Occipital lobe (tissue), 2 donors: ENCODE data around the gene PRMT2. TPM values are rescaled to one million over a fixed set of nuclear protein-coding genes. Genes with fewer than 3 reads are reported as not detected.
A peak's percentile ranks its signal among the peaks of the same experiment; 100 is the strongest.
"Not testable (repeated sequence)": the region's sequence is repeated elsewhere in the genome, so short reads cannot be mapped to it uniquely, and the experiment has no call there.

Experiments
- DNase-seq: peaks from one replicate; lab custom pipeline; 2025; lab: John Stamatoyannopoulos, UW
- total RNA-seq: library from RNA; depleted of rRNA; stranded (reverse); fragments of >200 nt; gene quantifications from one replicate; pipeline ENCODE4 v1.2.3, GENCODE V29; 2014

Gene PRMT2
- total RNA-seq, 1 donor from 2014 or later: 215 TPM

GRCh38 chr21:46617267-46618051, 18.0 kb upstream of the PRMT2 start:
- DNase-seq: no peak

- no peak for DNase-seq
These were observed 16.6 kb upstream of the PRMT2 start for GRCh38 chr21:46618738-46619379.

GRCh38 chr21:46619846-46620245, 15.6 kb upstream of the PRMT2 start:
- DNase-seq: no peak

GRCh38 chr21:46620846-46621245, 14.6 kb upstream of the PRMT2 start:
- no peak for DNase-seq

- peak; percentile 73 for DNase-seq
These were observed 13.9 kb upstream of the PRMT2 start for GRCh38 chr21:46621457-46622182.

GRCh38 chr21:46622226-46622625, 13.2 kb upstream of the PRMT2 start:
- peak; percentile 62 for DNase-seq

- DNase-seq: no peak
These were observed 11.4 kb upstream of the PRMT2 start for GRCh38 chr21:46624050-46624449.

GRCh38 chr21:46625759-46626158, 9.7 kb upstream of the PRMT2 start:
- DNase-seq: no peak

GRCh38 chr21:46626536-46626935, 8.9 kb upstream of the PRMT2 start:
- no peak for DNase-seq

GRCh38 chr21:46626975-46627501, 8.4 kb upstream of the PRMT2 start:
- DNase-seq: no peak

GRCh38 chr21:46627726-46628125, 7.7 kb upstream of the PRMT2 start:
- no peak for DNase-seq

- no peak for DNase-seq
These were observed 6.6 kb upstream of the PRMT2 start for GRCh38 chr21:46628868-46629267.

- DNase-seq: not testable (repeated sequence)
These were observed 4.6 kb upstream of the PRMT2 start for GRCh38 chr21:46630915-46631314.

GRCh38 chr21:46633566-46633965, 1.9 kb upstream of the PRMT2 start:
- no peak for DNase-seq

GRCh38 chr21:46634427-46634826, 1.0 kb upstream of the PRMT2 start:
- no peak for DNase-seq

GRCh38 chr21:46634966-46635323, 529 bp upstream of the PRMT2 start:
- DNase-seq: peak; percentile 80

- DNase-seq: no peak
These were observed 673 bp downstream of the PRMT2 start for GRCh38 chr21:46636181-46636512.

- DNase-seq: no peak
These were observed 1.2 kb downstream of the PRMT2 start for GRCh38 chr21:46636550-46637285.

- no peak for DNase-seq
These were observed 2.7 kb downstream of the PRMT2 start for GRCh38 chr21:46637952-46638746.

GRCh38 chr21:46639489-46640386, 4.3 kb downstream of the PRMT2 start:
- no peak for DNase-seq
